Sciatic nerve (tissue), 2 donors: ENCODE measurements around the gene KCTD15. TPM values are rescaled to one million over a fixed set of nuclear protein-coding genes. Genes with fewer than 3 reads are reported as not detected.
"Not testable (repeated sequence)": the region's sequence is repeated elsewhere in the genome, so short reads cannot be mapped to it uniquely, and the experiment has no call there.

Experiments used
- ATAC-seq: fragments of 200-7000 bp; cut with Tn5 transposase; one replicate; pipeline ENCODE4 v1.9.1; 2020; ENCODE audit warnings: mild to moderate bottlenecking, moderate library complexity
- DNase-seq: peaks from one replicate; pipeline ENCODE4 v3.0.0-alpha.2; 2020; ENCODE audit warnings: low spot score
- intact Hi-C: fragments of 100-400 bp; cut with DNase I; formaldehyde crosslinking; loops from one replicate; pipeline ENCODE4 v1.14.2; 2022
- total RNA-seq: library from RNA; stranded (reverse); fragmentation: NEBNext Ultra II Directional; extraction: Animal tissue kit (Norgen Biotek cat#: 25700); gene quantifications from one replicate; pipeline ENCODE4 v1.2.1, GENCODE V29; 2021
- donor health status: DM: no; HTN: no; CAD: no.
- donor health status: DM: no; HTN: no; CAD: no.

Gene KCTD15
- total RNA-seq, 1 donor from 2014 or later, result 20.4 TPM

DNA sequence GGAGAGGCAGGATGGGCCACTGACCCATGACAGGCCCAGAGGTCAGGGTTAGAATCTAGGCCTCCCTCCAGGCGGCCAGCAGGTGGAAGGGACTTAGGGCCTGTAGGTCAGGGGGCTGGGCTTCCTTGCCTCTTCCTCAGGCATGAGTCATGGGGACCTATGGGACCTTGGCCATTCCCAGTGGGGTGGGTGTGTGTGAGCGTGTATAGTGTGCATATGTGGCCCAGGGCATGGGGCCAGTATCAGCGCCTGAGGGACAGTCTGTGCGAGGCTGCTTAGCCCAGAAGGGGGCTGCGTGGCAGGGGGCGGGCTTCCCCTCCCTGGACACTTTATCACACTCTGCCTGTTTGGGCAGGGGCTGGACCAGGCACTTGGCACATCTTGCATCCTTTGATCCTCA is 13.3 kb downstream of the KCTD15 start:
- DNase-seq, result no peak
- no peak for ATAC-seq
- intact Hi-C loops, result no loop called here

DNA sequence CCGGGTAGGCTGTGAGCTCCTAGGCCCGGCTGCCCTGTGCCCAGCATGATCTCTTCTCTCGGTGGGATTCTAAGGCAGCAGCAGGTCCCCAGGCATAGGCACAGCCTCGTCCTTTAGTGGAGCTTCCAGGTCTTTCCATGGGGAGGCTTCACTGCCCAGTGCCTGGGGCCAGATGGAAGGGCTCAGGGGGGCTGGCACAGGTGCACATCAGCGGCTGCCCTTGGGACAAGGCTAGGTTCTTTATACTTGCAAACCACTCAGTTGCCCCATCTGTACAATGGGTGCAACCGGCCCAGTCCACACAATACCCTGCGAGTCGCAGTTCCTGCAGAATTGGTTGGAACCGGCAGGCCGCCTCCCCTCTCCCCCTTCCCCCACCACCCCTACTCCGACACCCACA is 14.2 kb downstream of the KCTD15 start:
- ATAC-seq (no peak), DNase-seq (no peak)
- intact Hi-C loops, result no loop called here

GRCh38 chr19:33811246-33811645 is 14.6 kb downstream of the KCTD15 start:
- peak; percentile 51 for DNase-seq
- intact Hi-C loops, result no loop called here
- ATAC-seq, result no peak

- no peak for ATAC-seq
- intact Hi-C loops, result no loop called here
- no peak for DNase-seq
Observed at GRCh38 chr19:33811736-33812387, 15.2 kb downstream of the KCTD15 start.

GRCh38 chr19:33812388-33813330 is 16.0 kb downstream of the KCTD15 start:
- intact Hi-C loops, result no loop called here
- DNase-seq (no peak), ATAC-seq (no peak)

DNA sequence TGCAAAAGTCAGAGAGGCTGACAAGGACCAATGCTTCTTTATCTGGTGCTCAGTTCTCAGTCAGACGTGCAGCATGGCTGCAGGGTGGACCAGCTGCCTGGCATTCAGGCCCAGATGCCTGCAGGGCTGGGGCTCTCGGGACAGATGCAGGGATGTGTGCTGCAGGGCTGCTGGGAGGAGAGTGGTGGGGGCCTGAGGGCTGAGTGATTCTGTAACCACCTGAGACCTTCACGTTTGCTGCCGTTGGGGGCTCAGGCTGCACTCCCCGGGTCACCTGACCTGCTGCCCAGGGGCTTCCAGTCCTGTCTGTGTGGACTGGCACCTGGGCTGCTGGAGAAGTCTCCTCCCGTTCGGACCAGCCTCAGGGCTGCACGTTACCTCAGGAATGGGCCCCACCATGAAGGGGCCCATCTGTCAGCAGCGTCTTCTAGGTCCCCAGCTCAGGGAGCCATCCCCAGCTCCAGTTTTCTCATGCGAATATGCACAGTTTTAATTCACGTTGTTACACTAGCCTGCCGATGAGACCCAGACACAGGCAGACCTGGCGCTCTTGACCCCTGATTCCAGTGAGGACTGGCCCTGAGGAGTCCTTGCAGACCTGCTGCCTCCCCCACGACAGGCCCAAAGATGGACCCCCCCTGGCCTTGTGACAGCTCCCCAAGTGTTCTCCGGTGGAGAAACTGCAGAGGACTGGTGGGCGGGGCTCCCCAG is 16.9 kb downstream of the KCTD15 start:
- no peak for ATAC-seq
- no peak for DNase-seq
- intact Hi-C loops, result no loop called here

DNA sequence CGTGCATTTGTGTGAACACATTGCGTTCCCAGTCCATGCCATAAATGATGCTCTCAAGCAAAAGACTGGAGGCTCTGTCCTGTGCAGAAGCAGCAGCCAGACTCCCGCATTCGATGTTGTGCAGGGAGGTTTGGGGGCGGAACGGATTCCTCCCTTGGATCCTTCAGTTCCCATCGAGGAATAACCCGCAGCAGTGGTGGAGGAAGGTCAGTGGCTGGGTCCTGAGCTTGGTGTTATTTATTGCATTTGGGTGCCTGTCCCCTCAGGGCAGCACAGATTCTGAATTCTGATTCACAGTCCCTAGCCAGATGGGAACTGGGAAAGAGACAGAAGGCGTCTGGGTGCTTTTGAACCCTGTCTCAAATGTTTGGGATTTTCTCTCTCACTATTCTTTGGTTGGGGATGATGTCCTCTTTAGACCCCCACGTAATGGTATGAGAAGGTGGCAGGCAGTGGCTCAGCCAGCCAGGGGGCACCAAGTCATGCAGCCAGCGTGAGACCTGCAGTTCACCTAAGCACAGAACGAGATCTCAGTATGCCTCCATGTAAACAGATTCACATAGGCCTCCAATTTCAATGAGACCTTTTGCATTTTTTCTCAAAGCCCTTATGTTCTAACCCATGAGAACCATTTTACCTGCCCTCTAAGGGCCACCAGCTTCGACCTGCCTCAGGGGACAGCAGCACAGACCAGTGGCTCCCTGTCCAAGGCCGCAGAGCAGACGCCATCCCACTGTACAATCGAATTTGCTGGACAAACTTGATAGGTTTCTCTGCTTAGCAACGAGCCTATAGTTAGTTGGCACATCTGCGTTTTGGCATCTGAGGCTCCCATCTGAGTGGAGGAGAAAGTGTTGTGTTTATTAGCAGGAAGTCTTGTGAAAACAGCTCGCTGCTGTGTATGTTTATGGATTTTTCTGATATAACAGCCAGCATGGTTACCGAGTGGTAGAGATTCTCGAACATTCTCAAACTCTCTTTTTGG is 17.8 kb downstream of the KCTD15 start:
- ATAC-seq, result no peak
- intact Hi-C loops, result no loop called here
- DNase-seq, result peak; percentile 25

DNA sequence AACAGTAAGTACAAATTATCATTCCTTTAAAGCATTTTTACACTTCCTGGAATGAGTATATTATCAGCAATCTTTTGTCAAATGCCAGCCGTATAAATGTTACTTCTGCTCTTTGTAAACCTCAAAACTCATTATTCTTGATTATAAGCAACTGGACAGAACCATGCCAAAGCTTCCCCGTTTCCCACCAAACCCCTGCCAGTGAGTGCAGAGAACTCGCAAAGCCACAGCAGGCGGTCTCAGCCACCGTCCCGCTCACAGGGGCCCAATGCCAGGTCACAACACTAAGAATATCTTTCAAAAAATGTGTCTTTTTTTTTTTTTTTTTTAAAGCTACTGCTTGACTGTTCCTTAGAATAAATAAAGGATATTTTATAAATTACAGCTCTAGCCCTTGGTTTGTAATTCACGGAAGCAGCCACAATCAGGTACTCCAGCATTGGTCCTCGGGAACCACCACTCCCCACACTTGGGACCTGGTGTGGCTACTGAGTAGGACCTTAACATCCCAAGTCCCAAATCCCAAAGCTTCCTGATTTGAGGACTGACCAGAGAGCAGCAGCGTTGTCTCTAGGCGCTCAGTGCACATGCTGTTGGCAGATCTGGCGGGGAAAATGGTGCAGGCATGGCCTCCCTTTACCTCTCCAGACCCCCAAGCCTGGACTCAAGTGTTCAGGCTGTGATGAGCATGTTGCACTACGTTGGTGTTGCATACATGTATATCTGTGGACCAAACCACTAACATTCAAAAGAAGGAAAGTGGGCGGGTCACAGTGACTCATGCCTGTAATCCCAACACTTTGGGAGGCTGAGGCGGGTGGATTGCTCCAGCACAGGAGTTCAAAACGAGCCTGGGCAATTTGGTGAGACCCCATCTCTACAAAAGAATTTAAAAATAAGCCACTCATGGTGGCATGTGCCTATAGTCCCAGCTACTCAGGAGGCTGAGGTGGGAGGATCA is 19.0 kb downstream of the KCTD15 start:
- intact Hi-C loops, result no loop called here
- DNase-seq (peak; percentile 40), ATAC-seq (no peak)

GRCh38 chr19:33818411-33818810 is 21.7 kb downstream of the KCTD15 start:
- intact Hi-C loops, result no loop called here
- DNase-seq (no peak), ATAC-seq (no peak)

- DNase-seq, ATAC-seq, intact Hi-C loops: not testable (repeated sequence)
Observed at GRCh38 chr19:33819078-33819477, 22.4 kb downstream of the KCTD15 start.

GRCh38 chr19:33819506-33819879 is 22.8 kb downstream of the KCTD15 start:
- intact Hi-C loops, result no loop called here
- no peak for ATAC-seq
- DNase-seq, result no peak

DNA sequence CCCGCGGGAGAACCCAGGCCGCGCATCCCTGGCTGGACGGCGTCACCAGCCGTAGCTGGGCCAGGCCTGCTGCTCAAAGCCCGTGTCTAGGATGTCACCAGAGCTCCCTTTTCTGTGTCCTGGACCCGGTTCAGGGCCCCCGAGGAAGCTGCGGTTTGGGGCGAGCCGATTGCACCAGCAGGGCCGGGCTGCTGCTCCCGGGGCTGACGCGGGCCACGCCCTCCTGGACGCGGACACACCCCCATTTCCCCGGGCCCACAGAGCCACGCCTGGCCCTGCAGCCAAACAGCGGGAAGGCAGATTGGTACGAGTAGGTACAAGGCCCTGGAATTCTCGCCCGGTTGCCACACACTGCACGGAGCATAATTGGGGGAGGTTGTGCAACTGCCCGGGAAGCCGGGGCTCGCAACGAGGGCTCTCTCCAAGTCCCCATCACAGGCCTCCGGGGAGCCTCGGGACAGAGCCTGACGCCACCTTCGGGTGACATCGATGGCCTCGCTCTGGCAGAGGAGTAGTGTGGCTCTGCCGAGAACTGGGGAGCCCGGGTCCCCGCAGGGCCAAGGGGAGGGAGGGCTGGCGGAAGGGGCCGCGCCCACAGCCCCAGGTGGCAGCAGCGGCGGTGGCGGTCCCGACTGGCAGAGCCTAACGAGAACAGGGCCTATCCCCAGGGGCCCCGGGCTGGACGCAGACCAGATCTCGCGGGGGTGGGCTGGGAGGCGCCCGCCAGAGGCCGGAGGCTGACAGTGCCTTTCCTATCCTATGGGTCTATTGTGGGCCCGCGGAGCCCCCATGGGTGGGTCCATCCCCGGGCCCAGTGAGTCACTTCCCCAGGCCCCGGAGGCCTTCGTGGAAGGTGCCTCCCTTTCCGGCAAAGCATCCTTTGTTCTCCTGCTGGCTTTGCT is 23.5 kb downstream of the KCTD15 start:
- intact Hi-C loops, result no loop called here
- peak; percentile 95 for ATAC-seq
- DNase-seq, result peak; percentile 86

- no peak for ATAC-seq
- no peak for DNase-seq
- intact Hi-C loops, result no loop called here
Observed at GRCh38 chr19:33821871-33822270, 25.2 kb downstream of the KCTD15 start.

DNA sequence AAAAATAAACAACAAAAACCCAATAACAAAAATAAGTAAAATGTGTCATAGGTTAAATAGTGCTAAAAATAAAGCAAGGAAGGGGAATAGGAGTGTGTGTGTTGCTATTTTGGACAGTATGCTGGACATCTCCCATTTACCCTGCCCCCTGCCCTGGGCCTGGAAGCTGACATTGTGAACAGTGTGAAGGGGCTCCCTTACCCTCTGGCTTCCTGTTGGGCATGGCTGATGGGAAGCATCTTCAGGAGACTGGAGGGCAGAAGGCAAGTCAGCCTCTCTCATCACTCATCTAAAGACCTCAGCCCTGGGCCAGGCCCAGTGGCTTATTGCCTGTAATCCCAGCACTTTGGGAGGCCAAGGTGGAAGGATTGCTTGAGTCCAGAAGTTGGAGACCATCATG is 26.7 kb downstream of the KCTD15 start:
- intact Hi-C loops, result no loop called here
- ATAC-seq (no peak), DNase-seq (no peak)

DNA sequence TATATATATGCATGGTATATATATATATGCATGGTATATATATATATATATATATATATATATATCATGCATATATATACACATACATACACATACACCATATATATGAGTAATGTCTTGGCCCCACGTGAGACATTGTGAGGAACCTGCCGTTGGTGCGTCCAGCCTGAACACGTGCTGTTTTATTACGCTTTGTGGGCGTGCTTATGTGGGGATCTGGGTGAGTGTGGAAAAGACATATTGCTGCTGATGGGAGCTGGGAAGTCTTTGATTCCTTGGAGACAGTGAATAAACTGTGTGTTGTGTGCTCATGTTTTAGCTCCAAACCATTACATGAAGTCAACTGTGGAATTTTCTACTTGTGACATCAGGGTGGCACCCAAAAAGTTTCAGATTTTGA is 28.9 kb downstream of the KCTD15 start:
- intact Hi-C loops, result no loop called here
- DNase-seq (no peak), ATAC-seq (no peak)

- intact Hi-C loops, result no loop called here
- no peak for ATAC-seq
- DNase-seq, result no peak
Observed at GRCh38 chr19:33826521-33826920, 29.9 kb downstream of the KCTD15 start.
